OCI-LY7 (cell line): ENCODE measurements around the gene MVK.

ENCODE experiments used
- CTCF ChIP-seq: fragments of 200-600 bp; sonication (generic); conservative IDR thresholded peaks from 2 replicates; pipeline ENCODE4 v1.5.1; 2014; ENCODE audit warnings: mild to moderate bottlenecking, antibody characterized with exemption, low read length, moderate library complexity, mixed read lengths
- EZH2phosphoT487 ChIP-seq: fragments of 200-600 bp; sonication (generic); IDR thresholded peaks from 2 replicates; pipeline ENCODE4 v1.6.1; 2018; ENCODE audit warnings: low read depth, borderline replicate concordance, mild to moderate bottlenecking, mixed run types, antibody characterized with exemption, low read length, moderate library complexity, mixed read lengths

- TF ChIP-seq CTCF (no peak), EZH2phosphoT487 (no peak)
These were observed 53.0 kb downstream of the MVK start for GRCh38 chr12:109626378-109627115.
